Gastroesophageal sphincter (tissue), 4 donors: ENCODE data around the gene TIAM2. TPM values are rescaled to one million over a fixed set of nuclear protein-coding genes. Genes with fewer than 3 reads are reported as not detected.

Experiments
- ATAC-seq: fragments of 150-250 bp; one replicate; pipeline ENCODE4 v1.9.1; 2016; ENCODE audit warnings: mild to moderate bottlenecking, moderate library complexity
- H3K27ac ChIP-seq, 4 donors: fragments of 200-600 bp; sonication (generic) in 3 of 4; 1 replicate in 3 of 4; 2 replicates in 1 of 4; pipeline ENCODE4 v1.5.1; 2016 to 2019
- H3K27me3 ChIP-seq: fragments of 200-600 bp; sonication (generic); one replicate; pipeline ENCODE4 v1.5.1; 2019
- H3K36me3 ChIP-seq, 2 donors: fragments of 200-600 bp; sonication (generic); one replicate each; pipeline ENCODE4 v1.5.1; 2019; ENCODE audit warnings: control low read depth in 1 of 2
- H3K4me1 ChIP-seq, 3 donors: fragments of 200-600 bp; sonication (generic); 1 replicate in 2 of 3; 2 replicates in 1 of 3; pipeline ENCODE4 v1.5.1; 2016 to 2019; ENCODE audit warnings: control low read depth in 2 of 3
- H3K4me3 ChIP-seq, 2 donors: fragments of 200-600 bp; sonication (generic); one replicate each; pipeline ENCODE4 v1.5.1; 2019; ENCODE audit warnings: mild to moderate bottlenecking in 1 of 2, moderate library complexity in 1 of 2
- H3K9me3 ChIP-seq, 3 donors: fragments of 200-600 bp; sonication (generic); one replicate each; pipeline ENCODE4 v1.5.1; 2017 to 2019; ENCODE audit warnings: control low read depth in 2 of 3
- CTCF ChIP-seq, 4 experiments: fragments of 200-600 bp in 2 of 4; fragments of 450-650 bp in 2 of 4; sonication (generic) in 1 of 4; IDR thresholded peaks; one replicate each; pipeline ENCODE4 v1.5.1; 2017 to 2019; ENCODE audit warnings: antibody characterized with exemption in 4 of 4, mild to moderate bottlenecking in 2 of 4, moderate library complexity in 2 of 4
- EP300 ChIP-seq: sonication (generic); formaldehyde crosslinking; IDR thresholded peaks from one replicate; pipeline ENCODE4 v1.6.1; 2017; ENCODE audit warnings: antibody characterized with exemption, mild to moderate bottlenecking
- POLR2A ChIP-seq, 2 donors: fragments of 450-650 bp; IDR thresholded peaks; one replicate each; pipeline ENCODE4 v1.6.1; 2017; ENCODE audit warnings: antibody characterized with exemption in 2 of 2, mild to moderate bottlenecking in 2 of 2, moderate library complexity in 1 of 2
- POLR2AphosphoS5 ChIP-seq: sonication (generic); formaldehyde crosslinking; IDR thresholded peaks from one replicate; pipeline ENCODE4 v1.6.1; 2017; ENCODE audit warnings: antibody characterized with exemption
- WGBS, 2 donors: methylation state at CpG; one replicate each; pipeline ENCODE4 v1.1.5; 2018; ENCODE audit warnings: low coverage in 1 of 2; 5-methylcytosine and 5-hydroxymethylcytosine counted together
- total RNA-seq, 4 donors: library from RNA; depleted of rRNA; stranded (reverse); fragments of >200 nt; gene quantifications; one replicate each; pipeline ENCODE4 v1.1.0, GENCODE V29; 2016

TIAM2 gene
- total RNA-seq, 4 donors from 2014 or later = 6.3 to 22.6 (median 14.2) TPM

- ATAC-seq = no peak
- 83 to 100% methylated on average over 2 to 3 of the region's 3 CpGs for WGBS, 2 donors
These were observed 302.6 kb downstream of the TIAM2 start for GRCh38 chr6:155297669-155298068.

DNA sequence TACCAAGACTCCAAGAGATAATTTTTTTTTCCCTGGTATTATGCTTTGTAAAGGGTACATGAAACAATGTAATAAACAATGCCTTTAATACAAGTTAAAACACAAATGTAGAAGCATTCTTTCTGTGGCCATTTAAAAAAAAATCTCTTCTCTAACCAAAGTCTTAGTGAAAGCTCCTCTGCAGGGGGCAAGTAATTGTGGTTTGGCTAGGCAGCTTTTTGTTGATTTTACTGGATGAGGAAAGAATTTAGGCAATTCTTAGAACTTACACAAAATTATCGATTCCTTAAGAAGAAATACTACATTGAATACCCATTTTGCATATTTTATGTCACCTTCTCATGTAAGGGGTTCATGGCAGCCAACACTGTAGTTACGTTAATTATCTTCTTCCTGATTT, 306.8 kb downstream of the TIAM2 start:
- no peaks in the 10 kb centered on the region for H3K27me3 ChIP-seq
- WGBS, 2 donors = 82 to 92% methylated on average over 2 of the region's 2 CpGs
- H3K4me1 ChIP-seq = no peaks in the 10 kb centered on the region
- H3K36me3 ChIP-seq = peaks cover 0 to 58% of the 10 kb centered on the region in 2 donors
- H3K27ac ChIP-seq = no peak overlapping the region
- no peak for TF ChIP-seq EP300
- TF ChIP-seq POLR2AphosphoS5 = no peak
- TF ChIP-seq CTCF (IDR thresholded peaks at IDR 0.05) = no peak
- TF ChIP-seq POLR2A (IDR thresholded peaks at IDR 0.05) = no peak
- no peak overlapping the region for H3K4me3 ChIP-seq
- H3K9me3 ChIP-seq = no peaks in the 10 kb centered on the region
- no peak for ATAC-seq

More at GRCh38 chr6:155297669-155298068, 302.6 kb downstream of the TIAM2 start:
- no peak for TF ChIP-seq POLR2A (IDR thresholded peaks at IDR 0.05)
- TF ChIP-seq POLR2AphosphoS5 = no peak
- TF ChIP-seq EP300 = no peak
- TF ChIP-seq CTCF (IDR thresholded peaks at IDR 0.05) = no peak
- Histone ChIP-seq H3K4me3 (no peak overlapping the region), H3K4me1 (no peaks in the 10 kb centered on the region), H3K9me3 (no peaks in the 10 kb centered on the region), H3K36me3 (peaks cover 0 to 74% of the 10 kb centered on the region in 2 donors), H3K27ac (no peak overlapping the region), H3K27me3 (no peaks in the 10 kb centered on the region)

GRCh38 chr6:155303361-155303870, 308.3 kb downstream of the TIAM2 start:
- ATAC-seq = no peak
- Histone ChIP-seq H3K36me3 (peaks cover 0 to 60% of the 10 kb centered on the region in 2 donors), H3K4me3 (no peak overlapping the region), H3K4me1 (no peaks in the 10 kb centered on the region), H3K9me3 (no peaks in the 10 kb centered on the region), H3K27ac (no peak overlapping the region), H3K27me3 (no peaks in the 10 kb centered on the region)
- 42 to 44% methylated on average over 4 of the region's 4 CpGs for WGBS, 2 donors
- TF ChIP-seq CTCF (IDR thresholded peaks at IDR 0.05) (no peak), POLR2A (IDR thresholded peaks at IDR 0.05) (no peak), POLR2AphosphoS5 (no peak), EP300 (no peak)

- 86 to 100% methylated on average over 1 to 2 of the region's 2 CpGs for WGBS, 2 donors
These were observed 311.8 kb downstream of the TIAM2 start for GRCh38 chr6:155306958-155307357.

More at GRCh38 chr6:155306958-155307357, 311.8 kb downstream of the TIAM2 start:
- Histone ChIP-seq H3K27ac (no peak overlapping the region), H3K9me3 (no peaks in the 10 kb centered on the region), H3K27me3 (no peaks in the 10 kb centered on the region), H3K4me3 (no peak overlapping the region), H3K4me1 (no peaks in the 10 kb centered on the region), H3K36me3 (peaks cover 0 to 50% of the 10 kb centered on the region in 2 donors)
- no peak for ATAC-seq
- no peak for TF ChIP-seq POLR2AphosphoS5
- no peak for TF ChIP-seq CTCF (IDR thresholded peaks at IDR 0.05)
- no peak for TF ChIP-seq POLR2A (IDR thresholded peaks at IDR 0.05)
- TF ChIP-seq EP300 = no peak
